Activated T-cell treated with anti-CD3 and anti-CD28 coated beads, Interleukin-2, amount 50 U/mL, for 72 hours (primary cell): ENCODE results near the gene MTG2. TPM values are rescaled to one million over a fixed set of nuclear protein-coding genes. Genes with fewer than 3 reads are reported as not detected.

Experiments
- ATAC-seq, 2 donors: fragments of 150-1000 bp; cut with Tn5 transposase; replicated peaks in 1 of 2; 2 replicates each; pipeline ENCODE4 v1.10.0; 2021; ENCODE audit warnings: moderate library complexity in 2 of 2, mild to moderate bottlenecking in 1 of 2
- DNase-seq, 2 donors: peaks; one replicate each; pipeline ENCODE4 v3.0.0; 2021 to 2022; ENCODE audit warnings: mixed read lengths in 1 of 2
- H3K27ac Mint-ChIP-seq: one replicate; pipeline ENCODE4 v1.8.0; 2022; ENCODE audit warnings: mild to moderate bottlenecking, moderate library complexity, mixed read lengths
- H3K27me3 Mint-ChIP-seq: one replicate; pipeline ENCODE4 v1.8.0; 2022; ENCODE audit warnings: low read depth, mixed read lengths
- H3K36me3 Mint-ChIP-seq, 2 donors: one replicate each; pipeline ENCODE4 v1.8.0; 2022; ENCODE audit warnings: mixed read lengths in 2 of 2, mild to moderate bottlenecking in 1 of 2; ENCODE audit not compliant: insufficient read depth in 2 of 2
- H3K4me1 Mint-ChIP-seq: one replicate; pipeline ENCODE4 v1.8.0; 2022; ENCODE audit warnings: low read depth, mixed read lengths
- H3K4me3 Mint-ChIP-seq, 2 donors: one replicate each; pipeline ENCODE4 v1.8.0; 2022; ENCODE audit warnings: mild to moderate bottlenecking in 2 of 2, mixed read lengths in 2 of 2, moderate library complexity in 2 of 2
- H3K9me3 Mint-ChIP-seq, 2 donors: one replicate each; pipeline ENCODE4 v1.8.0; 2022; ENCODE audit warnings: mixed read lengths in 2 of 2
- total RNA-seq, 2 donors: library from RNA; stranded (reverse); gene quantifications; one replicate each; pipeline ENCODE4 v1.2.3, GENCODE V29; 2022

Gene MTG2
- total RNA-seq, 2 donors from 2014 or later, result 28.3 to 48.2 TPM

GRCh38 chr20:62252342-62252966, 69.6 kb downstream of the MTG2 start:
- Mint-ChIP-seq H3K27me3 (no peaks in the 10 kb centered on the region), H3K4me3 (no peak overlapping the region), H3K9me3 (no peaks in the 10 kb centered on the region), H3K36me3 (no peaks in the 10 kb centered on the region), H3K27ac (no peak overlapping the region), H3K4me1 (peaks cover 16% of the 10 kb centered on the region)
- ATAC-seq (no peak), DNase-seq (no peak)

Other genes with a start within 250 kb of the MTG2 start
- gene TAF4, start 117.1 kb upstream of the MTG2 start, total RNA-seq, result 10 to 100 TPM; 15.7 to 21.5 TPM
- gene LSM14B, start 60.6 kb upstream of the MTG2 start, total RNA-seq, result 10 to 100 TPM; 37.2 to 45.3 TPM
- 100 to 1,000 TPM; 220 to 234 TPM for gene PSMA7, start 39.6 kb upstream of the MTG2 start, total RNA-seq
- 10 to 100 TPM; 16.1 to 19.8 TPM for gene SS18L1, start 39.3 kb upstream of the MTG2 start, total RNA-seq
- gene HRH3, start 37.2 kb downstream of the MTG2 start, total RNA-seq, result not detected
- 10 to 100 TPM; 40.6 to 44.2 TPM for gene OSBPL2, start 55.5 kb downstream of the MTG2 start, total RNA-seq
- gene ADRM1, start 120.0 kb downstream of the MTG2 start, total RNA-seq, result 100 to 1,000 TPM in 1 of 2 donors, 10 to 100 TPM in 1; 95.4 to 114 TPM
- under 1 TPM; 0.86 to 0.99 TPM for gene LAMA5, start 184.3 kb downstream of the MTG2 start, total RNA-seq
- gene RPS21, start 204.1 kb downstream of the MTG2 start, total RNA-seq, result 1,000 to 10,000 TPM; 2,573 to 2,599 TPM
- 1 to 10 TPM; 7.1 to 8.3 TPM for gene CABLES2, start 224.3 kb downstream of the MTG2 start, total RNA-seq
- not detected for gene RBBP8NL, start 244.5 kb downstream of the MTG2 start, total RNA-seq